Thoracic aorta (tissue), 2 donors: ENCODE measurements around the gene PARD3. TPM values are rescaled to one million over a fixed set of nuclear protein-coding genes. Genes with fewer than 3 reads are reported as not detected.
"Not testable (repeated sequence)": the region's sequence is repeated elsewhere in the genome, so short reads cannot be mapped to it uniquely, and the experiment has no call there.

ENCODE experiments used
- ATAC-seq: fragments of 150-250 bp; one replicate; pipeline ENCODE4 v1.8.0; 2017; ENCODE audit warnings: low read depth; ENCODE audit not compliant: insufficient number of reproducible peaks, low FRiP score
- DNase-seq: peaks from one replicate; pipeline ENCODE4 v3.0.0-alpha.2; 2020; ENCODE audit warnings: low spot score
- H3K27ac ChIP-seq, 2 donors: fragments of 200-600 bp; sonication (generic); 1 replicate in 1 of 2; 2 replicates in 1 of 2; pipeline ENCODE4 v1.5.1; 2016; ENCODE audit warnings: mild to moderate bottlenecking in 2 of 2, moderate library complexity in 2 of 2
- H3K27me3 ChIP-seq: fragments of 200-600 bp; sonication (generic); replicated peaks from 2 replicates; pipeline ENCODE4 v1.6.0; 2016; ENCODE audit warnings: mild to moderate bottlenecking; ENCODE audit not compliant: insufficient read depth
- H3K36me3 ChIP-seq: fragments of 200-600 bp; sonication (generic); one replicate; pipeline ENCODE4 v1.5.1; 2016
- H3K4me1 ChIP-seq, 2 donors: fragments of 200-600 bp; sonication (generic); 1 replicate in 1 of 2; 2 replicates in 1 of 2; pipeline versions ENCODE4 v1.5.1 to v1.6.0; 2016; ENCODE audit warnings: low read depth in 2 of 2, mild to moderate bottlenecking in 1 of 2; ENCODE audit not compliant: control insufficient read depth in 1 of 2
- H3K4me3 ChIP-seq: fragments of 200-600 bp; sonication (generic); 2 replicates; pipeline ENCODE4 v1.5.1; 2016; ENCODE audit warnings: mild to moderate bottlenecking
- H3K9me3 ChIP-seq: fragments of 200-600 bp; sonication (generic); 2 replicates; pipeline ENCODE4 v1.5.1; 2016
- total RNA-seq, 2 donors: library from RNA; depleted of rRNA; stranded (reverse); fragments of >200 nt; gene quantifications; one replicate each; pipeline versions ENCODE4 v1.1.0 to v1.2.3, GENCODE V29; 2016
- TF ChIP-seq, protein P1 (sequence below): fragments of 200-600 bp; sonication (generic); IDR thresholded peaks from one replicate; pipeline ENCODE4 v1.5.1; 2019; ENCODE audit warnings: antibody characterized with exemption

PARD3 gene
- total RNA-seq, 2 donors from 2014 or later = 16.7 to 34.5 TPM

DNA sequence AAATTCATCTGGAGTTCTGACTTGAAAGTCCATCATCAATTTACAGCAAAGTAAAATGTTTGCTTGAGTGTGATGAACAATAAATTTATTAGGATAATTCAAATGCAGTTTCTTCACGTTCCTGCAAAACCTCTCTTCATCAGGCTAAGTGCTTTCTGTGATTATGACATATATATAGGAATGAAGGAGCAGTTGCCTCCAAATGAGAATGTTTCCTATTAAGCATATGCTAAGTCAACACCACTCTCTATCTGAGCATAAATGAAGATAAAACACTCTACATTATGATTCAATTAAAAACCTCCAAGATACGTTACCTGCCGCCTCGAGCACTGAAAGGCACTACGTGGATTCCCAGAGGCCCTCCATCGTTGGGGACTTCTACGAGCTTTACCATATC lies 416.1 kb downstream of the PARD3 start:
- ATAC-seq (no peak), DNase-seq (no peak)
- peaks cover 0 to 8% of the 10 kb centered on the region in 2 donors for H3K4me1 ChIP-seq
- no peak overlapping the region for H3K27ac ChIP-seq
- H3K36me3 ChIP-seq = no peaks in the 10 kb centered on the region
- TF ChIP-seq, protein P1, sequence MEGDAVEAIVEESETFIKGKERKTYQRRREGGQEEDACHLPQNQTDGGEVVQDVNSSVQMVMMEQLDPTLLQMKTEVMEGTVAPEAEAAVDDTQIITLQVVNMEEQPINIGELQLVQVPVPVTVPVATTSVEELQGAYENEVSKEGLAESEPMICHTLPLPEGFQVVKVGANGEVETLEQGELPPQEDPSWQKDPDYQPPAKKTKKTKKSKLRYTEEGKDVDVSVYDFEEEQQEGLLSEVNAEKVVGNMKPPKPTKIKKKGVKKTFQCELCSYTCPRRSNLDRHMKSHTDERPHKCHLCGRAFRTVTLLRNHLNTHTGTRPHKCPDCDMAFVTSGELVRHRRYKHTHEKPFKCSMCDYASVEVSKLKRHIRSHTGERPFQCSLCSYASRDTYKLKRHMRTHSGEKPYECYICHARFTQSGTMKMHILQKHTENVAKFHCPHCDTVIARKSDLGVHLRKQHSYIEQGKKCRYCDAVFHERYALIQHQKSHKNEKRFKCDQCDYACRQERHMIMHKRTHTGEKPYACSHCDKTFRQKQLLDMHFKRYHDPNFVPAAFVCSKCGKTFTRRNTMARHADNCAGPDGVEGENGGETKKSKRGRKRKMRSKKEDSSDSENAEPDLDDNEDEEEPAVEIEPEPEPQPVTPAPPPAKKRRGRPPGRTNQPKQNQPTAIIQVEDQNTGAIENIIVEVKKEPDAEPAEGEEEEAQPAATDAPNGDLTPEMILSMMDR = no peak
- H3K27me3 ChIP-seq = no peaks in the 10 kb centered on the region
- no peak overlapping the region for H3K4me3 ChIP-seq
- H3K9me3 ChIP-seq = no peaks in the 10 kb centered on the region

DNA sequence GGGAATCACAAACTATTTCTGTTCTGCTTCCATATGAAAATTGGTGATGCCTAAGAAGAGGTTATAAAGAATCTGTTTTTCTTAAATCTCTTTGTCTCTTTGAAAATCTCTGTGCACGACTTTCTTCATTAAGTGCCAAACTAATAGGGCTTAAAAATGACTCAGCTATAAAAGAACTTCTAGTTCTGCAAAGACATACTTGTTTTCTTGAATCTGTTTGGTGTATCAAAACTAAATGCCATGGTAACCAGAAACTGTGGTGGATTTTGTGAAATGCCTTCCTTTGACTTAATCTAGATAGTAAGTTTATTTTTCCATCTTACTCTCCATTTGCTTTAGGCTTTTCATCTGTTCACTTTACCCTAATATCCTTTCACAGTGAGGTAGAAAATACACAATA lies 417.8 kb downstream of the PARD3 start:
- peaks cover 0 to 8% of the 10 kb centered on the region in 2 donors for H3K4me1 ChIP-seq
- DNase-seq = no peak
- H3K27ac ChIP-seq = no peak overlapping the region
- no peaks in the 10 kb centered on the region for H3K9me3 ChIP-seq
- TF ChIP-seq, protein P1 = no peak
- H3K36me3 ChIP-seq = no peaks in the 10 kb centered on the region
- H3K27me3 ChIP-seq = no peaks in the 10 kb centered on the region
- no peak overlapping the region for H3K4me3 ChIP-seq
- ATAC-seq = no peak

DNA sequence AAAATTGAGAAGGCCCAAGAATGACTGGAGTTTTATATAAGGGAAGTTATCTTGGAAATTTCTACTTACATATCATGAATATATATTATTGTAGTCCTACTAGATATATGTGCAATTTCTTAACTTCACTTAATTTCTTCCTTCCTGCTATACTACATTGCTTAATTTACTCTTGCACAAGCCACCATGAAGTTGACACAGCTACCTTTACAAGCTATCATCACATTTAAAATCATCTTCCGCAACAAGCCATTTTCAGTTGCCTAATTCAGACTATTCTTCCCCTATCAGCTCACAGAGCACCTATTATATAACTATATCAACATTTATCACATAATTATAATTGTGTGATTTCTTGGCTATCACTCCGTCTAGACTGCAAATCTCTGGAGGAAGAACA lies 418.4 kb downstream of the PARD3 start:
- Histone ChIP-seq H3K27ac (no peak overlapping the region), H3K36me3 (no peaks in the 10 kb centered on the region), H3K4me1 (peaks cover 0 to 8% of the 10 kb centered on the region in 2 donors), H3K4me3 (no peak overlapping the region), H3K27me3 (no peaks in the 10 kb centered on the region), H3K9me3 (no peaks in the 10 kb centered on the region)
- ATAC-seq (no peak), DNase-seq (no peak)
- TF ChIP-seq, protein P1 = no peak

DNA sequence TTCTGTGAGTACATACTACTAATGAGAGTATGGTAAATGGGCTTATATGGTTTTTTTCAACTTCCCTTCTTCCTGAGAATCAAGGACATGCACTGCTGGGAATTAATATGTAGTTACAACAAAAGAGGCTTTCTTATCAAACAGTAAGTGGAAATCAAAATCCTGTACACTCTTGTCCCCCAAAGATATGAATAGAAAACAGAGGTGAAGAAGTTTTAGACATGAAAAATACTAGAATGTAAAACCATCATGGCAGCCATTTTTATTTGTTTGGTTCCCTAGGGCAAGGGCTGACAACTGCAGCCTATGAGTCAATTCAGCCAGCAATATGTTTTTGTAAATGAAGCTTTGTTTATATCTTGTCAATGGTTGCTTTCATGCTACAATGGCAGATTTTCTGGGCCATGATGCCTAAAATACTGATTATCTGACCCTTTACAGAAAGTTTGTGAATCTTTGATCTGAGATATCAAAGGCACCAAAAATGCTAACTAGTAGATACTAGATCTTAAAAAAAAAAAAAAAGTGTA lies 422.4 kb downstream of the PARD3 start:
- DNase-seq (no peak), ATAC-seq (no peak)
- Histone ChIP-seq H3K9me3 (no peaks in the 10 kb centered on the region), H3K27me3 (no peaks in the 10 kb centered on the region), H3K36me3 (no peaks in the 10 kb centered on the region), H3K4me1 (peaks cover 0 to 16% of the 10 kb centered on the region in 2 donors), H3K27ac (no peak overlapping the region), H3K4me3 (no peak overlapping the region)
- TF ChIP-seq, protein P1 = no peak

DNA sequence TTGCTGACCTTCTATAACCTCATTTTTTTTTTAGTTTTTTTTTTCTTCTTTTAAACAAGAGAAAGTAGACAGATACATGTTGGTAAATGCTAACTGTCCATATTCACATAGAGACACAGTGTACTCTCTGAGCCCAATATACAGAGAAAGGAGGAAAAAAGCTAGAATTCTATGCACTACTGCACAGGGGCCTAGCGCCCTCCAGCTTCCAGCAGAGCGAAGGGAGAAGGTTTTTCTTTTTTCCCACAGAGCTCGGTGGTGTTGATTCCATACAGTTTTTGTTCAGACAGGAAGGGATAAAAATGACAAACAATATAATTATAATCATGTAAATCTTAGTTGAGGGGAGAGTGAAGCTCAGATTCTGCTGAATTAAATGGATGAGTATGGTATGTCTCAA lies 423.9 kb downstream of the PARD3 start:
- ATAC-seq, H3K27ac ChIP-seq, H3K27me3 ChIP-seq, DNase-seq, H3K4me1 ChIP-seq, H3K36me3 ChIP-seq, H3K9me3 ChIP-seq, H3K4me3 ChIP-seq: not testable (repeated sequence)

DNA sequence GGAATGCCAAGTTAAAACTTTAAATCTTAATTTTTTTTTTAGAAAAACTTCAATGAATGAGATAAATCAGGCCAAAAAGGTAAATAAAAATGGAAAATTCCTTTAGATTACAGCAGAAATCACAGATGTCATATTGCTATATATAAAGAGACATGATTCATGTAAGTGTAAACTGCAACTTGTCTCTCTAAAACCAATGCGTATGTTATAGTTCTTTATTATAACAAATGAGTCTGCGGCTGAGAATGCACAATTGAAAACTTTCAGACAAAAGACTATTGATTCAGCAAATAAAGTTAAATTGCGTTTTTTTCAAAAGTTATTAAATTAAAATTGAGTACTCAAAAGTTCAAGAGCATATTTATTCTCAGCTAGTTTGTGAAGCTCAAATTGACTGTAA lies 425.3 kb downstream of the PARD3 start:
- ATAC-seq (no peak), DNase-seq (no peak)
- peaks cover 0 to 9% of the 10 kb centered on the region in 2 donors for H3K4me1 ChIP-seq
- no peaks in the 10 kb centered on the region for H3K27me3 ChIP-seq
- H3K36me3 ChIP-seq = no peaks in the 10 kb centered on the region
- TF ChIP-seq, protein P1 = no peak
- H3K27ac ChIP-seq = no peak overlapping the region
- H3K4me3 ChIP-seq = no peak overlapping the region
- H3K9me3 ChIP-seq = no peaks in the 10 kb centered on the region
